Measurements from ENCODE around the gene DNAJC27. TPM values are rescaled to one million over a fixed set of nuclear protein-coding genes. Genes with fewer than 3 reads are reported as not detected.

Gene DNAJC27
- total RNA-seq, 1 experiment from 2014 or later: 4.6 TPM

DNA sequence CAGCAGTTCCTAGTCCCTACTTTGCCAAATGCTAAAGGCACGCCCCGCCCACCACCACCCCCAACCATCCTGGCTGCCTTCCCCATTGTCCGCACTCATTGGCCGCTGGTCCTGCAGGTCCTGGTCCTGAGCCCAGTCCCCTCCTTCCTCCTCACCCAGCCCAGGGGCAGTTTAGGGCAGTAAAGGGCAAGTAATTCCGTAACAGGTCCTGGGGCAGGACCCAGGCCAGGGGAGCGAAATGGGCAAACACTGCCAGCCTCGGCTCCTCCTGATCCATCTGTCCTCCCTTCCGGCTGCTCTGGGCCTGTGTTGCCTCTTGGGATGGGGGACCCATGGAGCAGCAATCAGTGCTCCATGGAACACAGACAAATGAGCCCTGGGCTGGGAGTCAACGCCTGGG, 57.8 kb downstream of the DNAJC27 start:
- H3K36me3 ChIP-seq (ENCODE audit: control insufficient read depth in 1 of 2, insufficient read depth in 2 of 2, low read length in 2 of 2): peaks cover 4 to 29% of the 10 kb centered on the region in 2 experiments; a peak in 3 of 4 replicates
- no TSS peak for BruUV-seq (replicated peaks)
- no peaks in the 10 kb centered on the region for H3K27me3 ChIP-seq (ENCODE audit: insufficient read depth, low read length)
- H3K79me2 ChIP-seq (ENCODE audit: insufficient read depth, low read length): peaks cover 94% of the 10 kb centered on the region
- no peak overlapping the region for H3K4me2 ChIP-seq (ENCODE audit: low read length)
- ChIA-PET CTCF (no interaction called here), POLR2A (no interaction called here), RAD21 (ENCODE audit: low non-redundant PET in 1 of 2, low total read pairs in 2 of 2, uncharacterized antibody in 2 of 2, unreplicated experiment in 2 of 2) (no interaction called here)
- peaks cover 0 to 7% of the 10 kb centered on the region in 2 experiments; a peak in 1 of 4 replicates for H3K9me3 ChIP-seq (ENCODE audit: control insufficient read depth in 1 of 2, insufficient read depth in 1 of 2, low read depth in 1 of 2, low read length in 2 of 2)
- no peak overlapping the region for H2AFZ ChIP-seq (ENCODE audit: low read depth, low read length, poor library complexity, severe bottlenecking)
- DNase-seq (ENCODE audit: low read depth, low spot score) (no peak), ATAC-seq (no peak)
- intact Hi-C loops (cut with micrococcal nuclease): no loop called here
- no peak overlapping the region for H3K9ac ChIP-seq (ENCODE audit: low read length)
- H4K20me1 ChIP-seq (ENCODE audit: insufficient read depth): no peaks in the 10 kb centered on the region
- TF ChIP-seq FOSL1 (IDR thresholded peaks at IDR 0.05; ENCODE audit: low read depth): no peak
- TF ChIP-seq SP1 (IDR thresholded peaks at IDR 0.05; ENCODE audit: low read depth): no peak
- TF ChIP-seq, protein P1, sequence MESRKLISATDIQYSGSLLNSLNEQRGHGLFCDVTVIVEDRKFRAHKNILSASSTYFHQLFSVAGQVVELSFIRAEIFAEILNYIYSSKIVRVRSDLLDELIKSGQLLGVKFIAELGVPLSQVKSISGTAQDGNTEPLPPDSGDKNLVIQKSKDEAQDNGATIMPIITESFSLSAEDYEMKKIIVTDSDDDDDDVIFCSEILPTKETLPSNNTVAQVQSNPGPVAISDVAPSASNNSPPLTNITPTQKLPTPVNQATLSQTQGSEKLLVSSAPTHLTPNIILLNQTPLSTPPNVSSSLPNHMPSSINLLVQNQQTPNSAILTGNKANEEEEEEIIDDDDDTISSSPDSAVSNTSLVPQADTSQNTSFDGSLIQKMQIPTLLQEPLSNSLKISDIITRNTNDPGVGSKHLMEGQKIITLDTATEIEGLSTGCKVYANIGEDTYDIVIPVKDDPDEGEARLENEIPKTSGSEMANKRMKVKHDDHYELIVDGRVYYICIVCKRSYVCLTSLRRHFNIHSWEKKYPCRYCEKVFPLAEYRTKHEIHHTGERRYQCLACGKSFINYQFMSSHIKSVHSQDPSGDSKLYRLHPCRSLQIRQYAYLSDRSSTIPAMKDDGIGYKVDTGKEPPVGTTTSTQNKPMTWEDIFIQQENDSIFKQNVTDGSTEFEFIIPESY (IDR thresholded peaks at IDR 0.05; ENCODE audit: extremely low read depth, insufficient replicate concordance, low read length): no peak
- TF ChIP-seq ELF1 (IDR thresholded peaks at IDR 0.05; ENCODE audit: borderline replicate concordance, low read depth): no peak
- TF ChIP-seq YY1 (IDR thresholded peaks at IDR 0.05; ENCODE audit: extremely low read depth, insufficient replicate concordance, low read depth, low read length): no peak
- TF ChIP-seq ZNF274 (IDR thresholded peaks at IDR 0.05; ENCODE audit: low read depth, low read length): no peak
- TF ChIP-seq, protein P2, sequence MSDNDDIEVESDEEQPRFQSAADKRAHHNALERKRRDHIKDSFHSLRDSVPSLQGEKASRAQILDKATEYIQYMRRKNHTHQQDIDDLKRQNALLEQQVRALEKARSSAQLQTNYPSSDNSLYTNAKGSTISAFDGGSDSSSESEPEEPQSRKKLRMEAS (IDR thresholded peaks at IDR 0.05): no peak
- TF ChIP-seq ZFX (IDR thresholded peaks at IDR 0.05): no peak
- TF ChIP-seq, protein P3, sequence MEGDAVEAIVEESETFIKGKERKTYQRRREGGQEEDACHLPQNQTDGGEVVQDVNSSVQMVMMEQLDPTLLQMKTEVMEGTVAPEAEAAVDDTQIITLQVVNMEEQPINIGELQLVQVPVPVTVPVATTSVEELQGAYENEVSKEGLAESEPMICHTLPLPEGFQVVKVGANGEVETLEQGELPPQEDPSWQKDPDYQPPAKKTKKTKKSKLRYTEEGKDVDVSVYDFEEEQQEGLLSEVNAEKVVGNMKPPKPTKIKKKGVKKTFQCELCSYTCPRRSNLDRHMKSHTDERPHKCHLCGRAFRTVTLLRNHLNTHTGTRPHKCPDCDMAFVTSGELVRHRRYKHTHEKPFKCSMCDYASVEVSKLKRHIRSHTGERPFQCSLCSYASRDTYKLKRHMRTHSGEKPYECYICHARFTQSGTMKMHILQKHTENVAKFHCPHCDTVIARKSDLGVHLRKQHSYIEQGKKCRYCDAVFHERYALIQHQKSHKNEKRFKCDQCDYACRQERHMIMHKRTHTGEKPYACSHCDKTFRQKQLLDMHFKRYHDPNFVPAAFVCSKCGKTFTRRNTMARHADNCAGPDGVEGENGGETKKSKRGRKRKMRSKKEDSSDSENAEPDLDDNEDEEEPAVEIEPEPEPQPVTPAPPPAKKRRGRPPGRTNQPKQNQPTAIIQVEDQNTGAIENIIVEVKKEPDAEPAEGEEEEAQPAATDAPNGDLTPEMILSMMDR (IDR thresholded peaks at IDR 0.05 in 2 of 3, conservative IDR thresholded peaks at IDR 0.05 in 1 of 3; ENCODE audit: borderline replicate concordance in 1 of 3, insufficient read depth in 1 of 3, low read depth in 2 of 3, low read length in 2 of 3): no peak
- TF ChIP-seq TCF7L2 (IDR thresholded peaks at IDR 0.05; ENCODE audit: borderline replicate concordance, extremely low read depth, insufficient read depth, insufficient read length): no peak
- TF ChIP-seq CEBPB (IDR thresholded peaks at IDR 0.05; ENCODE audit: low read depth): no peak
- no peak for TF ChIP-seq SRF (IDR thresholded peaks at IDR 0.05; ENCODE audit: low read depth)
- H3K9me2 ChIP-seq (ENCODE audit: insufficient read depth): no peaks in the 10 kb centered on the region
- H3K4me1 ChIP-seq (ENCODE audit: control insufficient read depth in 1 of 2, insufficient read depth in 2 of 2, low read length in 2 of 2): peaks cover 3 to 5% of the 10 kb centered on the region in 2 experiments; a peak in 2 of 4 replicates
- H3K4me3 ChIP-seq (replicated peaks in 1 of 2; ENCODE audit: low read depth in 1 of 2, low read length in 2 of 2): no peak overlapping the region
- H3K27ac ChIP-seq (ENCODE audit: low read depth, low read length): no peak overlapping the region

Data from HCT116 (cell line).